Prostate gland (tissue), 2 donors: ENCODE measurements around the gene FAM3B.

Source experiments
- CTCF ChIP-seq, 4 experiments: fragments of 200-600 bp in 2 of 4; fragments of 450-650 bp in 2 of 4; sonication (generic) in 2 of 4; IDR thresholded peaks; 1 replicate in 3 of 4; 2 replicates in 1 of 4; pipeline ENCODE4 v1.5.1; 2016 to 2019; ENCODE audit warnings: antibody characterized with exemption in 4 of 4, mild to moderate bottlenecking in 2 of 4, moderate library complexity in 2 of 4
- POLR2A ChIP-seq: fragments of 450-650 bp; IDR thresholded peaks from one replicate; pipeline ENCODE4 v1.6.1; 2016; ENCODE audit warnings: antibody characterized with exemption, mild to moderate bottlenecking

- TF ChIP-seq CTCF (IDR thresholded peaks at IDR 0.05) (no peak), POLR2A (no peak)
These were observed 46.2 kb downstream of the FAM3B start for GRCh38 chr21:41362605-41363369.
